WERI-Rb-1 (cell line): Measurements from ENCODE around the gene CCDC24.

Source experiments
- DNase-seq: peaks from one replicate; pipeline ENCODE4 v3.0.0-alpha.2; 2020
- H3K27ac ChIP-seq: fragments of 250-450 bp; sonication (Bioruptor Pico); 2 replicates; pipeline ENCODE4 v1.5.1; 2020; ENCODE audit warnings: mild to moderate bottlenecking, moderate library complexity
- H3K27me3 ChIP-seq: fragments of 250-450 bp; sonication (Bioruptor Pico); 2 replicates; pipeline ENCODE4 v1.5.1; 2021; ENCODE audit warnings: mild to moderate bottlenecking, low read depth, moderate library complexity; ENCODE audit not compliant: insufficient read depth, severe bottlenecking
- H3K36me3 ChIP-seq: fragments of 250-450 bp; sonication (Bioruptor Pico); 2 replicates; pipeline ENCODE4 v1.5.1; 2020; ENCODE audit warnings: mild to moderate bottlenecking, moderate library complexity
- H3K4me3 ChIP-seq: 2 replicates; pipeline ENCODE4 v1.5.1; 2011; ENCODE audit warnings: low read depth, mild to moderate bottlenecking, control low read depth, low read length
- H3K9me3 ChIP-seq: fragments of 250-450 bp; sonication (Bioruptor Pico); 2 replicates; pipeline ENCODE4 v1.5.1; 2021; ENCODE audit warnings: mild to moderate bottlenecking, moderate library complexity; ENCODE audit not compliant: severe bottlenecking
- CTCF ChIP-seq: IDR thresholded peaks from 2 replicates; pipeline ENCODE4 v1.5.1; 2011; ENCODE audit warnings: low read depth, mild to moderate bottlenecking, control low read depth, inconsistent platforms, low read length

The CCDC24 gene

GRCh38 chr1:43982808-43983207, 8.6 kb upstream of the CCDC24 start:
- Histone ChIP-seq H3K27me3 (no peaks in the 10 kb centered on the region), H3K36me3 (peaks cover 60% of the 10 kb centered on the region), H3K9me3 (no peaks in the 10 kb centered on the region), H3K27ac (no peak overlapping the region), H3K4me3 (no peak overlapping the region)
- no peak for TF ChIP-seq CTCF
- DNase-seq: no peak

GRCh38 chr1:43983253-43983899, 8.0 kb upstream of the CCDC24 start:
- peaks cover 54% of the 10 kb centered on the region for H3K36me3 ChIP-seq
- DNase-seq: no peak

GRCh38 chr1:43984855-43985254, 6.5 kb upstream of the CCDC24 start:
- no peak for DNase-seq
- peaks cover 54% of the 10 kb centered on the region for H3K36me3 ChIP-seq

More at GRCh38 chr1:43983253-43983899, 8.0 kb upstream of the CCDC24 start:
- no peak overlapping the region for H3K27ac ChIP-seq
- no peak for TF ChIP-seq CTCF
- no peaks in the 10 kb centered on the region for H3K27me3 ChIP-seq
- no peaks in the 10 kb centered on the region for H3K9me3 ChIP-seq
- H3K4me3 ChIP-seq: no peak overlapping the region

GRCh38 chr1:43985984-43986595, 5.3 kb upstream of the CCDC24 start:
- Histone ChIP-seq H3K27me3 (no peaks in the 10 kb centered on the region), H3K4me3 (no peak overlapping the region), H3K36me3 (peaks cover 50% of the 10 kb centered on the region), H3K27ac (no peak overlapping the region), H3K9me3 (no peaks in the 10 kb centered on the region)
- no peak for DNase-seq
- no peak for TF ChIP-seq CTCF

More at GRCh38 chr1:43984855-43985254, 6.5 kb upstream of the CCDC24 start:
- Histone ChIP-seq H3K9me3 (no peaks in the 10 kb centered on the region), H3K4me3 (no peak overlapping the region), H3K27ac (no peak overlapping the region), H3K27me3 (no peaks in the 10 kb centered on the region)
- TF ChIP-seq CTCF: no peak

- Histone ChIP-seq H3K4me3 (no peak overlapping the region), H3K27ac (no peak overlapping the region), H3K36me3 (peaks cover 44% of the 10 kb centered on the region), H3K27me3 (no peaks in the 10 kb centered on the region), H3K9me3 (no peaks in the 10 kb centered on the region)
- no peak for DNase-seq
- TF ChIP-seq CTCF: no peak
Observed at GRCh38 chr1:43986712-43987111, 4.7 kb upstream of the CCDC24 start.
